Kidney epithelial cell (primary cell): ENCODE results near the gene CLEC2B. TPM values are rescaled to one million over a fixed set of nuclear protein-coding genes. Genes with fewer than 3 reads are reported as not detected.
"Not testable (repeated sequence)": the region's sequence is repeated elsewhere in the genome, so short reads cannot be mapped to it uniquely, and the experiment has no call there.

Experiments
- DNase-seq: peaks from one replicate; pipeline ENCODE4 v3.0.0-alpha.2; 2010; ENCODE audit warnings: low read depth
- H3K27me3 ChIP-seq: 2 replicates; pipeline ENCODE4 v1.6.0; 2011; ENCODE audit warnings: low read length; ENCODE audit not compliant: control insufficient read depth, insufficient read depth
- H3K36me3 ChIP-seq: 2 replicates; pipeline ENCODE4 v1.5.1; 2011; ENCODE audit warnings: low read length; ENCODE audit not compliant: control insufficient read depth, insufficient read depth
- H3K4me3 ChIP-seq: 2 replicates; pipeline ENCODE4 v1.5.1; 2011; ENCODE audit warnings: low read depth, mild to moderate bottlenecking, control low read depth, low read length
- total RNA-seq: library from RNA; depleted of rRNA; stranded (reverse); fragments of >200 nt; gene quantifications from 2 replicates; pipeline ENCODE4 v1.2.3, GENCODE V29; 2015
- TF ChIP-seq, protein P1 (sequence below): IDR thresholded peaks from 2 replicates; pipeline ENCODE4 v1.5.1; 2011; ENCODE audit warnings: mild to moderate bottlenecking, moderate library complexity, low read length, control low read depth, inconsistent platforms; ENCODE audit not compliant: insufficient read depth, poor library complexity, severe bottlenecking

CLEC2B gene
- total RNA-seq, 1 donor from 2014 or later = 0.50 TPM

DNA sequence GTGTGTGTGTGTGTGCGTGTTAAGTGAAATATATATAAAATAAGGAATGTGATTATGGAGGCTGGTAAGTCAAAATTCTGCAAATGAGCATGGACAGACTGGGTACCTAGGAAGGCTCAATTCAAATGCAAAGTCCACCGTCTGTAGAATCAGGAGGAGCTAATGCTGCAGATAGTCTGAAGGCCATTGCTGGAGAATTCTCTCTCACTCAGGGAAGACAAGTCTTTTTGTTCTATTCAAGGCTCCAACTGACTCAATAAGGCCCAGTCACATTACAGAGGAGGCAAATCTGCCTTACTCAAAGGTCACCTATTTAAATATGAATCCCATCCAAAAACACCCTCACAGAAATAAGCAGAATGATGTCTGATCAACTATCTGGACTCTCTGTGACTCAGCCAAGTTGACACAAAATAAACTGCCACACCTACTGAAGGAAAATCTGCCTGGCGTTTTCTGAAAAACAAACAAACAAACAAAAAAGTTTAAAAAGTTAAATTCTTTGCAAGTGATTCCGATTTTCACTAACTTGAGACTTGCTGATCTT, 11.5 kb upstream of the CLEC2B start:
- Histone ChIP-seq H3K4me3 (no peak overlapping the region), H3K36me3 (no peaks in the 10 kb centered on the region), H3K27me3 (no peaks in the 10 kb centered on the region)
- TF ChIP-seq, protein P1, sequence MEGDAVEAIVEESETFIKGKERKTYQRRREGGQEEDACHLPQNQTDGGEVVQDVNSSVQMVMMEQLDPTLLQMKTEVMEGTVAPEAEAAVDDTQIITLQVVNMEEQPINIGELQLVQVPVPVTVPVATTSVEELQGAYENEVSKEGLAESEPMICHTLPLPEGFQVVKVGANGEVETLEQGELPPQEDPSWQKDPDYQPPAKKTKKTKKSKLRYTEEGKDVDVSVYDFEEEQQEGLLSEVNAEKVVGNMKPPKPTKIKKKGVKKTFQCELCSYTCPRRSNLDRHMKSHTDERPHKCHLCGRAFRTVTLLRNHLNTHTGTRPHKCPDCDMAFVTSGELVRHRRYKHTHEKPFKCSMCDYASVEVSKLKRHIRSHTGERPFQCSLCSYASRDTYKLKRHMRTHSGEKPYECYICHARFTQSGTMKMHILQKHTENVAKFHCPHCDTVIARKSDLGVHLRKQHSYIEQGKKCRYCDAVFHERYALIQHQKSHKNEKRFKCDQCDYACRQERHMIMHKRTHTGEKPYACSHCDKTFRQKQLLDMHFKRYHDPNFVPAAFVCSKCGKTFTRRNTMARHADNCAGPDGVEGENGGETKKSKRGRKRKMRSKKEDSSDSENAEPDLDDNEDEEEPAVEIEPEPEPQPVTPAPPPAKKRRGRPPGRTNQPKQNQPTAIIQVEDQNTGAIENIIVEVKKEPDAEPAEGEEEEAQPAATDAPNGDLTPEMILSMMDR = no peak
- DNase-seq = no peak

DNA sequence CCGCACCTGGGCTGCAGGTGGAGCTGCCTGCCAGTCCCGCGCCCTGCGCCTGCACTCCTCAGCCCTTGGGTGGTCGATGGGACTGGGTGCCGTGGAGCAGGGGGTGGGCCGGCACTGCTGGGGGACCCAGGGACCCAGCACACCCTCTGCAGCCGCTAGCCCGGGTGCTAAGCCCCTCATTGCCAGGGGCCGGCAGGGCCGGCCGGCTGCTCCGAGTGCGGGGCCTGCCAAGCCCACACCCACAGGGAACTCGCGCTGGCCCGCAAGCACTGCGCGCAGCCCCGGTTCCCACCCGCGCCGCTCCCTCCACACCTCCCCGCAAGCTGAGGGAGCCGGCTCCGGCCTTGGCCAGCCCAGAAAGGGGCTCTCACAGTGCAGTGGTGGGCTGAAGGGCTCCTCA, 7.0 kb upstream of the CLEC2B start:
- H3K27me3 ChIP-seq, H3K4me3 ChIP-seq, H3K36me3 ChIP-seq, DNase-seq: not testable (repeated sequence)

DNA sequence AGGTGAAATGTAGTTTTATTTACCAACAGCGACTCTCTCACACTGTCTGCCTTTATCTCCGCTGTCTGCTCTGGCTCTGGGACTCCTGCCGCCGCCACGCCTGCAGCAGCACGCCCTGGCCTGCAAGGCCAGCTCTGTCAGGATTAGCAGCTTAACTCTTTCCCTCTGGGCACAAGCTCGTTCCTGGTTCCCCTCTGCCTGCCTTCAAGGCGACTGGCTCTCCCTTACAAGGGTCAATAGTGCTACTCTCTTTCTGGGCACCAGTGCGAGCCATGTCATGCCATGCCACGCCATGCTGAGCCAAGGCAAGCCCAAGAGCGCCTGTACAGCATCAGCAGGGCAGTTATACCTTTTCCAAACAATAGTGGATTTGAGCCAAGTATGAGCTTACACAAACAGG, 3.6 kb upstream of the CLEC2B start:
- Histone ChIP-seq H3K36me3 (no peaks in the 10 kb centered on the region), H3K27me3 (no peaks in the 10 kb centered on the region), H3K4me3 (no peak overlapping the region)
- no peak for DNase-seq
- TF ChIP-seq, protein P1 = no peak

DNA sequence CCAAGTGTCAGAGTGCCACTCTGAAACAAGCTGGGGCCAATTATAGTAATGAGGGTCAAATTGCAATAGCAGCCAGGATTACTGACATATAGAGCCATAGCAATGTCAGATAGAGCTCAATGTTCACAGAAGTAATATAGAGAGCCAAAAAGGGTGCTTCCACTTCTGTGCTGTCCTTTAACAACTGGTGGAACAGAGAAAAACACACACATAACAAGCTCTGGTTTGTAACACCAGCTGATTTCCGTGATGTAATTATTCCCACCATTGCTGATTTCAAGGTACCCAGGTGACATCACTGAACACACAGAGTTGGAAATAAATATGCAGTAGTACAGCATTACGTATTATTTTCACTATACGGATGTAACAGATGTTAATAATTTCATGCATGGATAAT, 3.0 kb upstream of the CLEC2B start:
- H3K36me3 ChIP-seq = no peaks in the 10 kb centered on the region
- TF ChIP-seq, protein P1 = no peak
- no peak overlapping the region for H3K4me3 ChIP-seq
- DNase-seq = no peak
- H3K27me3 ChIP-seq = no peaks in the 10 kb centered on the region

DNA sequence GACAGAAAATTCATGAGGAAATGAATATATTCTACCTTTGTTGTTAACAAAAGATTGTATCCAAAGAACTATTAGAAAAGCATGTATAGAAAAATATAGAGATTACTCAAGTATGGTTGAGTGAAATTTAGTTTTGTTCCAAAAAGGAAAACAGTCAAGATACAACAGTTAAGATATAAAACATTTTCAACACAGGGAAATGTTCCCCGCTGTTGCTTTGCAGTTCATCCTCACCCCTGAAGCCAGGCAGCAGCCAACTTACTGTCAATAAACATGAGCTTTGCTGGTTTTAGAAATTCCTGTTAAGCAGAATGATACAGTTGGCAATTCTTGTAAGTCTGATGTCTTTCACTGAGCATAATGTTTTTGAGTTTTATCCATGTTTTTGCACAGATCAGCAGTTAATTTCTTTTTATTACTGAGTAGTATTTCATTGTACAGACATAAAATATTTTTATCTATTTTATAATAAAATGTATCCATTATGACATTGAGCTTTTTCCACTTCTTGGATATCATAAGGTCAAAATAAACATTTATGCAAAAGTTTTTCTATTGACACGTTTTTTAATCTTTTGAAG, 1.2 kb upstream of the CLEC2B start:
- Histone ChIP-seq H3K27me3 (no peaks in the 10 kb centered on the region), H3K36me3 (no peaks in the 10 kb centered on the region), H3K4me3 (no peak overlapping the region)
- DNase-seq = no peak
- TF ChIP-seq, protein P1 = no peak

DNA sequence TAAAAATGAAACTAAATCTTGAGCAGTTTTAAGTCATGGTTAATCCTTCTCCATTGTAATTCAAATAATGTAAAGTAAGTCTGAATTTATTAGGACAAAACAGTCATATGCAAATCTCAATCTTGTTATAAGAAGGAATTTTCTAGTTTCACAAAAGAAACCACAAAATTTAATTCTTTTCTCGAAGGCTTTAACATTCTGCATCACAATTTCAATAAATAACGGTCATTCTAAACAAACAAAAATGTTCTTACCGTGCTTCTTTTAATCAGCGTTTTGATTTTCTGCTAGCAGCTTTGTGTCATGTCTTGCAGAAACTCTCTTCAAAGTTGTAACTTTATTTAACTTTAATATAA, 225 bp downstream of the CLEC2B start:
- no peaks in the 10 kb centered on the region for H3K27me3 ChIP-seq
- no peak overlapping the region for H3K4me3 ChIP-seq
- no peaks in the 10 kb centered on the region for H3K36me3 ChIP-seq
- TF ChIP-seq, protein P1 = no peak
- DNase-seq = no peak
